CD14-positive monocyte (primary cell): ENCODE data around the gene ATAD3A. TPM values are rescaled to one million over a fixed set of nuclear protein-coding genes. Genes with fewer than 3 reads are reported as not detected.
A peak's percentile ranks its signal among the peaks of the same experiment; 100 is the strongest.

Experiments
- DNase-seq, 3 donors: peaks; one replicate each; pipeline ENCODE4 v3.0.0-alpha.2; 2011 to 2022
- H2AFZ ChIP-seq: 2 replicates; pipeline ENCODE4 v1.6.0; 2012; ENCODE audit warnings: mild to moderate bottlenecking, low read depth, low read length, inconsistent platforms; ENCODE audit not compliant: insufficient read depth, poor library complexity, severe bottlenecking
- H3K27ac ChIP-seq, 2 donors: 1 replicate in 1 of 2; 2 replicates in 1 of 2; pipeline ENCODE4 v1.5.1; 2012 to 2013; ENCODE audit warnings: low read length in 2 of 2, control low read depth in 1 of 2, inconsistent platforms in 1 of 2, low read depth in 1 of 2, mild to moderate bottlenecking in 1 of 2
- H3K27me3 ChIP-seq, 2 donors: one replicate each; pipeline versions ENCODE4 v1.6.0 to v1.6.1; 2011 to 2013; ENCODE audit warnings: low read length in 2 of 2; ENCODE audit not compliant: control insufficient read depth in 2 of 2, insufficient read depth in 2 of 2
- H3K36me3 ChIP-seq, 2 donors: replicated peaks in 1 of 2; 1 replicate in 1 of 2; 2 replicates in 1 of 2; pipeline versions ENCODE4 v1.5.1 to v1.6.1; 2012 to 2013; ENCODE audit warnings: low read length in 2 of 2, control low read depth in 1 of 2, inconsistent platforms in 1 of 2, mild to moderate bottlenecking in 1 of 2; ENCODE audit not compliant: insufficient read depth in 2 of 2, control insufficient read depth in 1 of 2
- H3K4me1 ChIP-seq, 2 donors: 1 replicate in 1 of 2; 2 replicates in 1 of 2; pipeline versions ENCODE4 v1.5.1 to v1.6.1; 2012 to 2013; ENCODE audit warnings: low read length in 2 of 2, control low read depth in 1 of 2, inconsistent platforms in 1 of 2, mild to moderate bottlenecking in 1 of 2, moderate library complexity in 1 of 2; ENCODE audit not compliant: insufficient read depth in 2 of 2, control insufficient read depth in 1 of 2
- H3K4me2 ChIP-seq: replicated peaks from 2 replicates; pipeline ENCODE3; 2012; ENCODE audit warnings: low read length, moderate library complexity, mild to moderate bottlenecking; ENCODE audit not compliant: poor library complexity, severe bottlenecking; ENCODE audit errors: extremely low read depth
- H3K4me3 ChIP-seq, 3 experiments: fragments of 200-600 bp in 1 of 3; sonication (generic) in 1 of 3; replicated peaks in 1 of 3; 1 replicate in 2 of 3; 2 replicates in 1 of 3; pipeline ENCODE4 v1.5.1; 2011 to 2013; ENCODE audit warnings: low read length in 3 of 3, mild to moderate bottlenecking in 3 of 3, control low read depth in 2 of 3, low read depth in 2 of 3, inconsistent platforms in 1 of 3, moderate library complexity in 1 of 3
- H3K79me2 ChIP-seq: 2 replicates; pipeline ENCODE4 v1.6.0; 2012; ENCODE audit warnings: mild to moderate bottlenecking, control low read depth, inconsistent platforms, low read length, moderate library complexity; ENCODE audit not compliant: insufficient read depth
- H3K9ac ChIP-seq: 2 replicates; pipeline ENCODE4 v1.6.0; 2017; ENCODE audit warnings: low read length, mild to moderate bottlenecking; ENCODE audit not compliant: insufficient read depth, poor library complexity, severe bottlenecking
- H3K9me3 ChIP-seq, 2 donors: replicated peaks in 1 of 2; 1 replicate in 1 of 2; 2 replicates in 1 of 2; pipeline versions ENCODE4 v1.5.1 to v1.6.1; 2012 to 2013; ENCODE audit warnings: low read length in 2 of 2, control low read depth in 1 of 2; ENCODE audit not compliant: control insufficient read depth in 1 of 2, insufficient read depth in 1 of 2
- H4K20me1 ChIP-seq: 2 replicates; pipeline ENCODE4 v1.6.0; 2012; ENCODE audit warnings: mild to moderate bottlenecking, low read length, control low read depth, moderate library complexity; ENCODE audit not compliant: insufficient read depth
- H3K27ac Mint-ChIP-seq, 7 donors: one replicate each; pipeline ENCODE4 v1.8.0; 2020; ENCODE audit warnings: mild to moderate bottlenecking in 7 of 7, mixed read lengths in 7 of 7, moderate library complexity in 6 of 7, inconsistent platforms in 2 of 7
- H3K27me3 Mint-ChIP-seq, 3 donors: one replicate each; pipeline ENCODE4 v1.8.0; 2021 to 2022; ENCODE audit warnings: low read depth in 3 of 3, mild to moderate bottlenecking in 3 of 3, mixed read lengths in 3 of 3, moderate library complexity in 3 of 3, inconsistent platforms in 1 of 3
- H3K36me3 Mint-ChIP-seq, 2 donors: one replicate each; pipeline ENCODE4 v1.8.0; 2020; ENCODE audit warnings: mixed read lengths in 2 of 2, inconsistent platforms in 1 of 2, mild to moderate bottlenecking in 1 of 2
- H3K4me1 Mint-ChIP-seq: one replicate; pipeline ENCODE4 v1.8.0; 2020; ENCODE audit warnings: mild to moderate bottlenecking, mixed read lengths
- H3K4me3 Mint-ChIP-seq, 2 donors: one replicate each; pipeline ENCODE4 v1.8.0; 2020; ENCODE audit warnings: mild to moderate bottlenecking in 2 of 2, mixed read lengths in 2 of 2, moderate library complexity in 1 of 2
- H3K9me3 Mint-ChIP-seq, 7 donors: one replicate each; pipeline ENCODE4 v1.8.0; 2020 to 2022; ENCODE audit warnings: mixed read lengths in 7 of 7, mild to moderate bottlenecking in 6 of 7, moderate library complexity in 6 of 7, inconsistent platforms in 2 of 7
- whole genome bisulfite sequencing: methylation state at CpG from one replicate; pipeline ENCODE4 v1.1.5; 2013; ENCODE audit warnings: missing lambda C conversion rate; ENCODE audit not compliant: insufficient coverage; 5-methylcytosine and 5-hydroxymethylcytosine counted together
- intact Hi-C, 2 donors: fragments of 100-400 bp; cut with micrococcal nuclease; formaldehyde crosslinking; loops; one replicate each; pipeline versions ENCODE4 v1.15.0 to v1.15.1; 2023
- polyA plus RNA-seq, 3 donors: library from polyadenylated mRNA; depleted of rRNA in 1 of 3; unstranded in 2 of 3; stranded (reverse) in 1 of 3; fragments of 300-500 nt in 2 of 3; fragments of >200 nt in 1 of 3; fragmentation: Illumina TruSeq in 2 of 3; gene quantifications; 1 replicate in 2 of 3; 2 replicates in 1 of 3; pipeline ENCODE4 v1.2.3, GENCODE V29; 2012 to 2021
- TF ChIP-seq, protein P1 (sequence below): fragments of 200-600 bp; IDR thresholded peaks from one replicate; pipeline ENCODE4 v1.8.0; 2022; ENCODE audit warnings: antibody characterized with exemption, mild to moderate bottlenecking

ATAD3A gene
- polyA plus RNA-seq, 3 donors: 4.1 to 14.0 (median 6.4) TPM

- peaks cover 2% of the 10 kb centered on the region for H3K4me1 Mint-ChIP-seq
- Histone ChIP-seq H3K4me2 (no peak overlapping the region), H2AFZ (no peak overlapping the region), H3K27ac (no peak overlapping the region), H3K27me3 (no peaks in the 10 kb centered on the region), H3K4me3 (no peak overlapping the region), H3K9me3 (no peaks in the 10 kb centered on the region), H3K9ac (no peak overlapping the region), H3K4me1 (no peaks in the 10 kb centered on the region), H3K36me3 (peaks cover 11 to 16% of the 10 kb centered on the region in 2 donors), H4K20me1 (peaks cover 68% of the 10 kb centered on the region), H3K79me2 (peaks cover 19% of the 10 kb centered on the region)
- DNase-seq: no peak
- H3K4me3 Mint-ChIP-seq: no peak overlapping the region
- H3K27ac Mint-ChIP-seq: peak overlapping the region in 1 of 7 donors; percentile 66
- no peaks in the 10 kb centered on the region for H3K27me3 Mint-ChIP-seq
- intact Hi-C loops: no loop called here
- 97% methylated on average over 9 of the region's 15 CpGs for WGBS
- H3K9me3 Mint-ChIP-seq: peaks cover 0 to 2% (median 0%) of the 10 kb centered on the region in 7 donors
- peaks cover 10 to 26% of the 10 kb centered on the region in 2 donors for H3K36me3 Mint-ChIP-seq
- TF ChIP-seq, protein P1, sequence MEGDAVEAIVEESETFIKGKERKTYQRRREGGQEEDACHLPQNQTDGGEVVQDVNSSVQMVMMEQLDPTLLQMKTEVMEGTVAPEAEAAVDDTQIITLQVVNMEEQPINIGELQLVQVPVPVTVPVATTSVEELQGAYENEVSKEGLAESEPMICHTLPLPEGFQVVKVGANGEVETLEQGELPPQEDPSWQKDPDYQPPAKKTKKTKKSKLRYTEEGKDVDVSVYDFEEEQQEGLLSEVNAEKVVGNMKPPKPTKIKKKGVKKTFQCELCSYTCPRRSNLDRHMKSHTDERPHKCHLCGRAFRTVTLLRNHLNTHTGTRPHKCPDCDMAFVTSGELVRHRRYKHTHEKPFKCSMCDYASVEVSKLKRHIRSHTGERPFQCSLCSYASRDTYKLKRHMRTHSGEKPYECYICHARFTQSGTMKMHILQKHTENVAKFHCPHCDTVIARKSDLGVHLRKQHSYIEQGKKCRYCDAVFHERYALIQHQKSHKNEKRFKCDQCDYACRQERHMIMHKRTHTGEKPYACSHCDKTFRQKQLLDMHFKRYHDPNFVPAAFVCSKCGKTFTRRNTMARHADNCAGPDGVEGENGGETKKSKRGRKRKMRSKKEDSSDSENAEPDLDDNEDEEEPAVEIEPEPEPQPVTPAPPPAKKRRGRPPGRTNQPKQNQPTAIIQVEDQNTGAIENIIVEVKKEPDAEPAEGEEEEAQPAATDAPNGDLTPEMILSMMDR: no peak
Observed at GRCh38 chr1:1550591-1551432, 38.9 kb downstream of the ATAD3A start.

- no peaks in the 10 kb centered on the region for H3K4me1 ChIP-seq
- no peak overlapping the region for H3K4me3 ChIP-seq
- H3K4me2 ChIP-seq: no peak overlapping the region
- peaks cover 77% of the 10 kb centered on the region for H4K20me1 ChIP-seq
- H3K36me3 ChIP-seq: peaks cover 9 to 12% of the 10 kb centered on the region in 2 donors
- Mint-ChIP-seq H3K27me3 (no peaks in the 10 kb centered on the region), H3K27ac (no peak overlapping the region), H3K4me3 (no peak overlapping the region), H3K9me3 (peaks cover 0 to 2% (median 0%) of the 10 kb centered on the region in 7 donors), H3K4me1 (peaks cover 2% of the 10 kb centered on the region), H3K36me3 (peaks cover 11 to 23% of the 10 kb centered on the region in 2 donors)
- H3K27me3 ChIP-seq: no peaks in the 10 kb centered on the region
- H3K9me3 ChIP-seq: no peaks in the 10 kb centered on the region
- no peak overlapping the region for H2AFZ ChIP-seq
- no peak overlapping the region for H3K27ac ChIP-seq
- no peak for DNase-seq
- TF ChIP-seq, protein P1: no peak
- 93% methylated on average over 28 of the region's 33 CpGs for WGBS
- intact Hi-C loops: no loop called here
- peaks cover 19% of the 10 kb centered on the region for H3K79me2 ChIP-seq
- no peak overlapping the region for H3K9ac ChIP-seq
Observed at GRCh38 chr1:1551524-1552262, 39.7 kb downstream of the ATAD3A start.
